ENCODE data around the gene ZNF692.

The ZNF692 gene

DNA sequence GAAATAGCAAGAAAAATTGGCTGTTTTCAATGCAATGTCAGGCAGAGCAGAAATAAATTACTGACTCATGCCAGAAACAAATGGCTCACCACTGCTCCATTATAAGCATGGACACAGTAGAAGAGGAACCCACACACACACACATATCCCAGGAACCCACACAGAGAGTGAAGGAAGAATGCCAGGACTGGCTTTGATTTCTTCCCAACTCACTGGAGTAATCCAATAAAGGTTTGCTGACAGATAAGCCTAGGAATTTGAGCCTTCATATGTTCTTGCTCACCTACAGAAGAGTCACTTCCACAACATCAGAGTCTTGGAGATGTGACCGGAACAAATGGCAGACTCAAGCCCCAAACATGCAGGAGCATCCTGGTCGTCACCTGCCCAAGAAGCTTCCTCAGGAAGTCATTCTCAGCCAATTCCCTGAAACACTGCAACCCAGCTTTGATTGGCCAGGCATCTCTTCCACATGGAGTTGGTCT lies 35.3 kb downstream of the ZNF692 start:
- no peak for DNase-seq

DNA sequence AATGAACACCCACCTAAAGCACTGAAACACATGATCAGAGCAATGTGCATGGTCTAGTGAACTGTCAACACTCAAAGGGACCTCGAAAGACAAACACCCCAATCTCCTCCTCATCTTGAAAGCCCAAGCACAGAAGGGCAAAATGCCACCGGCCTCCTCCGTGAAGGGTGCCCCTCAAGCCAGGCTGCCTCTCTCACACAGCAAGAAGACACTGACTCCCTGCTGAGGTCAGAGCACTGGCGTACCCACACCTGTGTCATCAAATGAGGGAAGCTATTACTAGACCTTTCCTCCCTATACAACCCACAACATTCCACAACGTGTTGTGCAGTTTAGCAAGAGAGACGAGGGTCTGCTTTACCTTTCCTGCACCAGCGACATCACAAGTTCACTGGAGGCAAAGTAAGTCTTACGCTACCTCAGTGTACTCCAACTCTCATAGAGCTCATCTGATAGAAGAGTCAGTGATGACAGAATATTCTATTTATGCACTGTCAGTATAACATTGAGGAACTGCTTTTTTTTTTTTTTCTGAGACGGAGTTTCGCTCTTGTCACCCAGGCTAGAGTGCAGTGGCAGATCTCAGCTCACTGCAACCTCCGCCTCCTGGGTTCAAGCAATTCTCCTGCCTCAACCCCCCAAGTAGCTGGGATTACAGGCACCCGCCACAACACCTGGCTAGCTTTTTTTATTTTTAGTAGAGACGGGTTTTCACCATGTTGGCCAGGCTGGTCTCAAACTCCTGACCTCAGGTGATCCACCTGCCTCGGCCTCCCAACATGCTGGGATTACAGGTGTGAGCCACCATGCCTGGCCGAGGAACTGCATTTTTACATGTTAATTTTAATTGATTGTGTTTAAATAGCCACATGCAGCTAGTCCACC lies 36.5 kb downstream of the ZNF692 start:
- no peak for DNase-seq

DNA sequence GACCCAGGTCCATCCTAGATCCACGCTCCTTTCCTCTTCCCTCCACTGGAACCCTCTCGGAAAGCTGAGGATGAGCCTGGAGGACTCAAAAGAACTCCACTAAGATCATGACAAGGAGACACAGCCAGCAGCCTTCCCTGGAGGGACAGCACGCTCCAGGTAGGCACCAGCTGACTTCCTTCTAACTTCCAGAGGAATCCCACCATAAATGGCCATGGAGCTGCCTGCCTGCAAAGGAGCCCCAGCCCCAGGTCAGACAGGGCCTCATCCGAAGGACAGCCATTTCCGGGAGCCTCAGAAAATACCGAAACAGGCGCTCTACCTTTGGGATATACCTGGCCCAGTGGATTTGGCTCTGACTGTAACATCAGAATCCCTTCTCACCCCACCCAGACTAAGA lies 37.2 kb downstream of the ZNF692 start:
- DNase-seq, result no peak

DNA sequence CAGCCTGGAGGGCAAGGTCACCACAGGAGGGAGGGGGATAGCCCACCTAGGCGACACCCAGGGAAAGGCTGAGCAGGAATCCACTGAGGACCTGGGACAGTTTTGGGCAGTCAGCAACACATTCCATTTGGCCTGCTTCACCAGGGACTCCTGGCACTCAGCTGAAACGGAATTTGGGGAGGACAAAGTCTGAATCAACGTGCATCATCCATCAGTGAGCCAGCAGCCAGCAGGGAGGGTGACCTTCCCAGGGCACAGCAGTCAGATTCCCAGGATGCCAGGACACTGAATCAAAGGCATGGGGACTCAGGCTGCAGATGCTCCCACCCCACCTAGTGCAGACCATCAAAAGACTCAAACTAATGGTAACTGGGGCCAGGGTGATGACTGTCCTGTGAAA lies 37.8 kb downstream of the ZNF692 start:
- no peak for DNase-seq

DNA sequence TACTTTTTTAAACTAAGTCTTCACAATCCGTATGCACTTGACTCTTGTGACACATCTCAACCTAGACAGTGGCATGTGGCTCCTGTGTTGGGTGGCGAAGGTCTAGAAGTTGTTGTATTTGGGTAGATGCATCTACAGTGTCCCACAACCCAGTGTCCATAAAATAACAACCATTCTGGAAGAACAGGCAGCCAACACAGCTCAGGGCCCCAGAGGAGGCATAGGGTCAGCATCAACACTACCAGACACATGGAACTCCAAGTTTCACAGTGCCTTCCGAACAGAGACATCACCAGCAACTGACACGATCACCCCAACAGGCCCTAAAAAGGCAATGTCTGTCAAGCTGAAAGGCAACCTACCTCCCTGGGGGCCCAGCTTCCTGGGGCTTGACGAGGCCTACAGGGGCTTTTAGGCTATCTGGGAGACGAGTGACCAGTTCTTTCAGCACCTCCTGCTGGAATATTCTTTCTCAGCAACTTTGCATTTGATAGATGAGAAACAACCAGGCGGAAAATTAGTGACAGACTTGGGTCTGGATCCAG lies 38.8 kb downstream of the ZNF692 start:
- DNase-seq, result no peak

DNA sequence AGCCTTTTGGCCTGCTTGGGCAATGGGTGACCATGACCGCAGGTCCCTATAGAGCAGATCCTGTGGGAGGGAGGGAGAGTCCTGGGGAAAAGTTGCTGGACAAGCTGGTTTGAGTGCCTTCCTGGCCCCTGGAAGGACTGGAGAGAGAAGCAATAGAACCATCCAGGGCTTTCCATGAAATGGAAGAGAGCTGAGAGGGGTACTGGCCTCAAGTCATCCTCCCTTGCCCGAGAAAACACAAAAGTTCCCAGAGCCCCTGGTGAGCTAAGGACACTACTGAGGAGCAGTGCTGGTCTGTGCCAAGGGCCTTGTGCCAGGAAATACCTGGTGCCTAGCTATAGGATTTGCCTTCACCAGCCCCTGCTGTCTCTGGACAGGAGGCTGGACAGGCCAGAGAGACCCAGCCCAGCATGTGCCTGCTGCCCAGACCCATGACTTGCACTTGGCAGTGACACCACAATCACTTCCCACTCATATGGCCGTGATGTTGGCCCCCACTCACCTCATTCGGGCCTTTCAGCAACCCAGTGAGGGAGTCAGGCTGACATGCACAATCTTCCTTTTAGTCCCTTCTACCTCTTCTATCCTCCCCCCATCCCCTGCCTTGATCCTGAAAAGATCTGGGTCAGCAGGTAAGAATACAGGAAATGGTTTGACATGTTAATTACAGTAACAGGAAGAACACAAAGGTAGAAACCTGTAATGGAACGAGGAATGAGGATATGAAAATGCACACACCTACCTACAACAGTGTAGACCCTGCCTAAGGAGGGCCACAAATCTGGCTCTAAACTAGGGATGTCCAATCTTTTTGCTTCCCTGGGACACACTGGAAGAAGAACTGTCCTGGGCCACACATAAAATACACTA lies 40.1 kb downstream of the ZNF692 start:
- DNase-seq, result no peak

DNA sequence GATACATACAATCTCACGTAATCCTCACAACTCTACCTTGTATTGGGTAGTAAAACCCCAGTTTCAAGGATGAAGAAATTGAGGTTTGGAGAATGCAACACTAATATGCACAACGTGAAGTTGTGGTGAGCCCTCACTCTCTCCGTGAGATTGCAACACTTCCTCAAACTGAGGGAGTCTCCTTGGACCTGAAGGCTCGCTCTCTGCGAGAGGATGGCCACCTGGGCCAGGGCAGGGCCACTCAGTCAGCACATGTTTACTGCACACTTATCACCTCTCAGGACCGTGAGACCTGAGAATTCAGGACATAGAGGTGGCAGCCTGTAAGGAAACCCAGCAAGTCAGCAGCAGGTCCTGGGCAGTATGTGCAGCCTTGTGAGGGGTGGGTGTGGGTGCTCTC lies 41.8 kb downstream of the ZNF692 start:
- DNase-seq, result no peak

DNA sequence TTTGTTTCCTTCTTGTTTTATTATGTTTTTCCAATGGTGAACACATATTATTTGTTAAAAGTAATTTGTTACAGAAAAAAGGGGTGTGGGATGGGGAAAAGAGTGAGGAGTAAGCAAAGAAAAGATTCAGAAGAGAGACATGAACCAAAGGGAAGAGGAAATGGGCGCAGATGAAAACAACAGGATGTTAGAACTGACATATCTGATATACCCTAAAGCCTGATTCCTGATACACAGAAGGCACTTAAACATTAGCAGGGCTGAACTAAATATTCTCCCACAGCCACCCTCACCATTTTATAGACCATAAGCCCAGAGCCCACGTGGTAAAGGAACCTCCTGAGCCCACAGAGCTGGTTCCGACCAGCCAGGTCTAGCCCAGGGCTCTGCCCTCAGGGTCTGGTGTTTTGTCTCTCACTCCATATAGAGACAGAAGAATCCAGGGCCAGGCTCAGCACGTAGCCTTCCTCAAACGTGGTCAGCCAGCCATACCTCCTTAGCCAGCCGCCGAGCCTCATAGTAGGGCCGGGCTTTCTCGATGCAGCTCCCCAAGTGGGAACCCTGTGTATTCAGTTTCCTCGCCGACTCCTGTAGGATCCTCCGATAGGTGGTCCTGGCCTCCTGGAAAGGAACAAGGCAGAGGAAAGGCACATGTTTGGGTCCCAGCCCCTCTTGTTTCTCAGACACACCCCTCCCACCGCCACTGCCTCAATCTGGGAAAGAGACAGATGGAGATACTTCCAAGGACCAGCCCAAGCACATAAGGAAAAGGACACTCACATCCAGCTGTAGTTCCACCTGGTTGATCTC lies 42.6 kb downstream of the ZNF692 start:
- no peak for DNase-seq

DNA sequence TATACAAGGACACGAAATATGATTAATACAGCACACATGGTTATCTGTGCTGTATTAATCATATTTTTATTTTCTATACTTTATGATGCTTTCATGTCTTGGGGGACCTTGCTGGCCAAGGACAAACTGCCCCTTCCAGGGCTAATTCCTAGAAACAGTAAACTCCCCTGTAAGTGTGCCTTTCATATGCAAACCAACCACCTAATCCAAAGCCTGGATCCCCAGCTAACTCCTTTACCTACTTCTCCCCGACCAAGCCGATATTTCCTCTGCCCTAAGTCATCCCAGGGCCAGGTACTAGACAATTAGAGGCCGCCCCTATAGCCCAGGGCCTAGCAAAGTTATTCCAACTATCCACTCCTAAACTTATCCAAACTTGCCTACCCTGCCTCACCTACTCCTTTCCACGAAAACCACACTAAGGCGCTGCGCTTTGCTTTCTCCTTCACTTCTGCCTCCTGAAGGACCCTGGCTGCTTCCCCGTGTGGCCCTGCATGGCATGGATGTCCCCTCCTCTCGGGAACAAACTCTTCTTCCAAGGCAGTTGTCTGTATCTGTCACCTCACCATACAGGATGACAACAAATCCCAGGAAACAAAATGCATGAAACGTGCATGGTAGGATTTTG lies 43.4 kb downstream of the ZNF692 start:
- no peak for DNase-seq

DNA sequence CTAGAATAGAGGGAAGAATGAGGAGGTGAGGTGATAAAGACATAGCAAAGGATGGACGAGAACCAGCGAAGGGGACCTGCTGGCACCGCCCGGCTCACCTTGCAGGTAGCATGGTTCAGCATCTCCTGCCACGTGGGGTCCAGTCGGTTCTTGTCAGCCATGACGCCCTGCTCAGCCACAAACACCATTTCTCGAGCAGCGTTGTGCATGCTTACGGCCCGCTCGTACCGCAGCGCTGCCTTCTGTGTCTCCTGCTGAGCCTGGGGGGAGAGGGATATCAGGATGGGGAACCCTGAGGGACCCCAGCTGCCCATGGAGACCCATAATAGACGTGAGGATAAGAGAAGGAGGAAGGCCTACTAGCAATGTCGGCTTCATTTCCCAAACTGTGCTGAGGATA lies 44.5 kb downstream of the ZNF692 start:
- no peak for DNase-seq

DNA sequence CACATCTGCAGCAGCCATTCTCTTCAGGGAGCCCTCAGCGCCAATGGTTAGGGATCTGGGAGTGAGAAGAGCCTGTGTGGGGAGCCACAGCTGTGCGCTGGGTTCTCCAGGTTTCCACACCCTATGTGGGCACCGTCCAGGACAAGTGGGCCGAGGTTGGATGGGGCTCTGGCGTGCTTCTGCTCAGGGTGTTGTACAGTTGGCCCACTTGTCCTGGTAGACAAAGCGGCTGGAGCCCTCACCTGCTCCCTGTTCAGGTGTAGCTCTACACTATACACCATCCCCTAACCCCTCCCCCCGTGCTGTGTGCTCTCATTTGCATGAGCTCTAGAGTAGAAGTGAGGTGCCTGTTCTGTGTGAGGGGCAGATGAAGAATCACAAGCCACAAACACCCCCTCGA lies 45.3 kb downstream of the ZNF692 start:
- DNase-seq, result no peak

DNA sequence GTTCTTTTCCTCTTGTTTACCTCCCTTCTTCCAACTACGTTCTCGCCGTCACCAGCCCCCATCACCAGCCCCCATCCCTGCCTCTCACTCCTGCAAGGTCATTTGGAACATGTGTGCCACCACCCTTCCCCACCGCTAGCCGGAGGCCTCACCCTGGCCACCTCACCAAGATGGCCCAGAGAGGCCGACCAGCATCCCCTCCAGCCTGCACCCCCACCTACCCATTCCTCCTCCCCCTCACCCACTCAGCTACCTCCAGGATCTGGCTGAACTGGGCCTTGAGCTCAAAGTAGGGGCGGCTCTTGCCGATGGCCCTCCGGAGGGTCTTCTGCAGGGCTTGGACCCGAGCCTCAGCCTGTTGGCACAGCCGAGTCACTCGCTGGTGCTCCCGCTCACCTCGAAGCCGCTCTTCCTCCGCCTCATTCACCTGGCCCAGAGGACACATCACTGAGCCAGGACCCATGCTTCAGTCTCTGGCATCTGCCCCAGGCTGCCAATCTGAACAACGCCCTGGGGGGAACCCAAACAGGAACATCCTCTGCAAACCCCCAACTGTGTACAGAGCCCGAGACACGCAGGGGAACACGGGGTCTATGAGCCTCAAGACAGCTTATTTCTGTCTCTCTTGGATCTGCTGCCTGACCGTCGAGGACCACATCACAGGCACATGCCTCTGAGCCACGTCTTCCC lies 46.0 kb downstream of the ZNF692 start:
- no peak for DNase-seq

DNA sequence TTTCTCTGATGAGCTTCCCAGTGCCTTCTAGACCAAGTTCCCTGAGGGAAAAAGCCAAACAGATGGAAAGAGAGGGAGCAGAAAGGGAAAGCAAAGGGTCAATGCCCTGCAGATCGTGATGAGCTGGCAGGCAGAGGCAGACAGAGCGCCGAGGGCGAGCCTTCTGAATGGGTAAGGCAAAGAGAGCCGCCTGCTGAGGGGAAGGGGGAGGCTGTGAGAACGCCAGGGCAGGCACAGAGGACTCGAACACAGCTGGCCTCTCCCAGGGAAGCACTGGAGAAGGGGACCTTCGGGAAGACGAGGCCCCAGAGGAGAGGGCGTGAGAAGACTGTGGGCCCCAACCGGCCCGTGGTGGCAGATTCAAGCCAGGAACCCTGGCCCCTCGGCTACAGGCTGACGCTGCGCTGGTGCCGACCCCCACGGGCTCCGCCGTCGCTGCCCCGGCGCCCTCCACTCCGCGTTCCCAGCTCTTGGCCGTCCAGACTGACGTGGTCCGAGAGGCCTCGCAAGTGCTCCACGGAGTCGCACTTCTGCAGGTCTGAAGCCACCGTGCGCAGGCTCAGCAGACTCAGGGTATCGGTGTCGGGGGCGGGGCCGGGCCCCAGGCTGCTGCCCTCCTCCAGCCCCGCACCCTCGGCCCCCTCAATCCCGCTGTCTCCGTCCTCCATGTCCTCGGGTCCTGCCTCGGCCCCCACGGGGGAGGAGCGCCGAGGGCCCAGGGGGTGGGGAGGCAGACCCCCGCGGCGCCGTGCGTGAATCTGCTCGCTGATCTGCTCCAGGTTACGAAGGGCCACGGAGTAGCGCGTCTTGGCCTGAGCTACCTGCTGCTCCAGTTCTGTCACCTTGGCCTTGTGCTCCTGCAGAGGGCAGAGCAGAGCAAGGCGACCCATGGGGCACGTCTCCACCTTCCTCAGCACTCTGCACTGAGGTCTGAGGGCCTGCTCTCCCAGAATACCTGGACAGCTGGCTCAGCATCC lies 47.1 kb downstream of the ZNF692 start:
- DNase-seq, result no peak

DNA sequence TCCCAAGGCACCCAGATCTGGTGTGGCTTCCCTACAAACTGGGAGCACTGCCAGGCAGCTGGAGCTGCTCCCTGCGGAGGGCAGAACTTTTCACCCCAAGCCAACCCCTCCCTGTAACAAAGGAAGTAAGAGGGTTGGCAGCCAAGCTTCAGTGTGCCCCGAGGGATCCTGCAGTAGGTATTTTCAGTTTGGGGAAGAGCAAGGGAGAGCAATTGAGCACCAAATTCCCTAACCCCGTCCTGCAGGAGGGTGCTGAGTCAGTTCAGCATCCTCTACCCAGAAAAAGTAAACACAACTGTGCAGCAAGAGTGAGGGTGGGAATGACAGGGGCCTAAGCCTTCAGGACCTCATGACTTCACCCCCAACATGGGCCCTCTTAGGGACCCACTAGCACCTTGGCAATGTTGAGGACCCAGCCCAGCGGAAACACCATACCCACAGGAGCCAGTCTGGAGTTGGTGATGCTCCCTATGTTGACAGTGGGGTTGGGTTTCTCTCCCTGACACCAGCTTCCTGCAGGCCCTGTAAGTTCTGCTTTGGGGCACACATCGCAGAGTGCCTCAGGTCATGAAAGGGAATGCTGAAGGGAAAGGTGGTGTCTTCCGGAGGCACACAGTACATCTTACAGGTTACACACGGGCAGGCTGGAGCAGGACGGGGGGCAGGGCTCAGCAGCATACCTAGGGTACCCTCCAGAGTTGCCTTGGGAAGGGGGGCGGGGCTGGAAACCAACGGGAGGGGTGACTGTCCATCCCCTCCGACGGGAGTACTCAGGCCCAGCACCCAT lies 48.0 kb downstream of the ZNF692 start:
- DNase-seq, result no peak

DNA sequence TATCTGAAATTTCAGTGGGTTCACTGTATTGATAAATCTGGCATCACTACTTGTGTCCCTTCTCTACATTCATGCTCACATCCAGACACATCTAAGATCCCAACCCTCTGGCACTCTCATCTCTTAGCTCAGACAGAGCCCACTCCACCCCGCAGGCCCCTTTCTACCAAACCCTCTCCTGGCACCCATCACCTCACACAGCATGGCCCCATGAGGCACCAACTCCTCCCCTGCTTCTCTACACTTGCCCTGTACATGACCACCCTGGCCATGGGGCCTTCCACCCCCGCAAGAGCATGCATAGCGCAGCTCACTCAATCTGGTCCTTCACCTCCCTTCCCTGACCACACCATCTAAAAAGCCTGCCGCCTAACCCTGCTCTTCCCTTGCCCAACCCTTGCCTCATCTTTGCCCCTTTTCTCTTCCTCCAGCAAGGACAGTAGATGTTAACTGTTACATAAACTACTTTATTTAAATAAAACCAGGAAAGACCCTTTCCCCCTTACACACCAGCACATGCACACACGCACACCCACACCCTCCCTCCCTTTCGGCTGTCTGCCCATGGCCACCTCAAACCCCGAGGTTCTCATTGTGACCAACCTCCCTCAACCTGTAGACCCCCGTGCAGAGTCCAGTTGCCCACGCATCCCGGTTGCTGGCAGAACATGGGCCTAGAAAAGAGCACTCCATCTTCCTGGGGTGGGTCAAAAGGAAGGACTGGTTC lies 48.7 kb downstream of the ZNF692 start:
- DNase-seq, result no peak

DNA sequence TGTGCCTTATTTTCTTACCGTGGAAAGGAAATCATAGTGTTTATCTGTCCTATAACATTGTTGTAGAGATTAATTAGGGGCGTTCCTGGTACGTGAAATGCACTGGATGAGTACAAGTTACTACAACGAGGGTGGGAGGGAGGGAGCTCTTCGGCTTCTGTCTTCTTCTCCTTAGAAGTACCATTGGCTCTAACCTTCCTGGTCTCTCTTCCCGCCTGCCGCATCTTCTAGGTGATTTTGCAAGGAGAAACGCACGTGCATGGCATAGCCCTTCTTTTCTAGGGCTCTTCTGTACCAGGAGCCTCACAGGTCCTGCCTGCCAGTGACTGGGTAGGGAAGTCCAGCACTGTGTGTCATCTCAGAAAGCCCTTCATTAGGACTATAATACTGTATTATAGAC lies 50.0 kb downstream of the ZNF692 start:
- no peak for DNase-seq

DNA sequence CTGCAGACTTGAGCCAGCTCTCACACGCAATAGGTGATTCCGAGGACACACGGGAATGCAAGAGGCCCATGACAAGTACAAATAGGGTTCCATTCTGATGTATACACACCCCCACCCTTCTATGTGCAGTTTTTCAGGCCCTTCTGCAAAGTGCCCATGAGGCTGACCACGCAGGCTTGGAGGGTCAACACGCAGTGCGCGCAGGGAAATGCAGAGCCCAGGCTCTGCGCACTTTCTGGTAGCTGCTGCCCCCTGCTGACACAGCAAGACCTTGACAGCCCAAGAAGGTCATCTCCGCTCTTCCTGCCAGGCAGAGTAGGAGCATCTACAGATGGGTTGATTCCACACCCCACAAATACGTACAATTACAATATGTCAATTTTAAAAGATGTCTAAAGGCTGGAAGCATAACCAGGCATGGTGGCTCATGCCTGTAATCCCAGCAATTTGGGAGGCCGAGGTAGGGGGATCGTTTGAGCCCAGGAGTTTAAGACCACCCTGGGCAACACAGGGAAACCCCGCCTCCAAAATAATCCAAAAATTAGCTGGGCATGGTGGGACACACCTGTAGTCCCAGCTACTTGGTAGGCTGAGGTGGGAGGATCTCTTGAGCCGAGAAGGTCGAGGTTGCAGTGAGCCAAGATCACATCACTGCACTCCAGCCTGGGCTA lies 51.7 kb downstream of the ZNF692 start:
- DNase-seq, result peak; percentile 44

DNA sequence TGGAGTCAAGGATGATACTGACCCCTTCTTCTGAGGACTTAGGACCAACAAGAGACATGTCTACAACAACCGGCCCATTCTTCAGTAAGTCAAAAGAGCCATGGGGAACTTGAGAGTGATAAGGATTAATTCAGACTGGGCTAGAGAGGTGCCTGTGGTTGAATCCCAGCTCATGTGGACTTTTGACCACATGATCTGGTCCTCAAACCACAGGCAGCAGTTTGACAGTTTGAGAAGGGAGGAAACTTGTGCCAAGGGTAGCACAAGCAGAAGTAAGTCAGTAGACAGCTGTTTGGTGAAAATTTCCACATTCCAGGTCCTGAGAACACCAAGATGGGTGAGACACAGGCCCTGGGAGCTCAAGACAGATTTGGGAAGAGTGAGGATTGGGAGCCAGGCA lies 53.0 kb downstream of the ZNF692 start:
- DNase-seq, result no peak

Data from NCI-H1694 treated with DMSO at 0.1 percent for 48 hours (cell line).